Subcutaneous abdominal adipose tissue (tissue), 5 donors: ENCODE data around the gene TPH2.

Experiments used
- H3K27ac ChIP-seq: one replicate; pipeline ENCODE4 v1.7.0; 2013; ENCODE audit warnings: low read depth, mild to moderate bottlenecking, inconsistent platforms, low read length, moderate library complexity
- H3K27me3 ChIP-seq, 5 donors: one replicate each; pipeline ENCODE4 v1.7.0; 2013; ENCODE audit warnings: low read length in 5 of 5, inconsistent platforms in 1 of 5; ENCODE audit not compliant: control insufficient read depth in 5 of 5, insufficient read depth in 4 of 5
- H3K36me3 ChIP-seq, 5 donors: one replicate each; pipeline ENCODE4 v1.7.0; 2013; ENCODE audit warnings: low read length in 5 of 5; ENCODE audit not compliant: control insufficient read depth in 5 of 5, insufficient read depth in 5 of 5
- H3K4me1 ChIP-seq, 5 donors: one replicate each; pipeline ENCODE4 v1.7.0; 2013; ENCODE audit warnings: low read length in 5 of 5, mild to moderate bottlenecking in 3 of 5, moderate library complexity in 1 of 5; ENCODE audit not compliant: control insufficient read depth in 5 of 5, insufficient read depth in 5 of 5
- H3K4me3 ChIP-seq, 5 donors: one replicate each; pipeline ENCODE4 v1.7.0; 2013; ENCODE audit warnings: low read length in 5 of 5, low read depth in 1 of 5
- H3K9ac ChIP-seq, 5 donors: one replicate each; pipeline ENCODE4 v1.7.0; 2013; ENCODE audit warnings: low read length in 5 of 5, mild to moderate bottlenecking in 4 of 5, moderate library complexity in 3 of 5
- H3K9me3 ChIP-seq, 5 donors: one replicate each; pipeline ENCODE4 v1.7.0; 2013; ENCODE audit warnings: low read length in 5 of 5; ENCODE audit not compliant: control insufficient read depth in 5 of 5
- donor health status: healthy.
- donor health status: healthy.
- donor health status: healthy.
- donor health status: healthy.
- donor health status: healthy.

TPH2 gene

DNA sequence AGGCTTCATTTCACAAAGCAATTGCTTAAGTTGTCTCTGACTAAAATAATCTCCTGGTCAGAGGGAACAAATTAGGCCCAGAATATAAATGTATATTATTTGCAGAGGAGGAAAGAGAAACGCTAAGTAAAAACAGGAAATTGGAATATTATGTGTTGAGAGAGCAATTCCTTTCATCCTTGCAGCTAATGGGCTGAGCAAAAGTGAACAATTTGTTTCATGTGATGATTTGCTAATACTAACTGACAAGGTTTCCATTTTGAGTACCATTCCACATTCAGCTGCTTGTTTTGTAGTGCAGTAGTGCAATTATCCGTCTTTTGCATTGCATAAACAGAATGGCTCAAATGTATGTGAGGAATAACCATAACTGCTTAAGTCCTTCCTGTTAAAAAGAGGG, 103.2 kb downstream of the TPH2 start:
- no peaks in the 10 kb centered on the region for H3K9me3 ChIP-seq
- H3K9ac ChIP-seq, result no peak overlapping the region
- H3K27me3 ChIP-seq, result no peaks in the 10 kb centered on the region
- H3K4me1 ChIP-seq, result no peaks in the 10 kb centered on the region
- no peaks in the 10 kb centered on the region for H3K36me3 ChIP-seq
- no peak overlapping the region for H3K4me3 ChIP-seq
- no peak overlapping the region for H3K27ac ChIP-seq

- Histone ChIP-seq H3K4me1 (no peaks in the 10 kb centered on the region), H3K9me3 (no peaks in the 10 kb centered on the region), H3K27me3 (no peaks in the 10 kb centered on the region), H3K4me3 (no peak overlapping the region), H3K27ac (no peak overlapping the region), H3K9ac (no peak overlapping the region), H3K36me3 (no peaks in the 10 kb centered on the region)
Observed at GRCh38 chr12:72053604-72054003, 115.0 kb downstream of the TPH2 start.

GRCh38 chr12:72054511-72054910, 115.9 kb downstream of the TPH2 start:
- Histone ChIP-seq H3K27me3 (no peaks in the 10 kb centered on the region), H3K9ac (no peak overlapping the region), H3K4me1 (no peaks in the 10 kb centered on the region), H3K36me3 (no peaks in the 10 kb centered on the region), H3K9me3 (no peaks in the 10 kb centered on the region), H3K27ac (no peak overlapping the region), H3K4me3 (no peak overlapping the region)

GRCh38 chr12:72057330-72057914, 118.8 kb downstream of the TPH2 start:
- H3K9me3 ChIP-seq, result no peaks in the 10 kb centered on the region
- H3K9ac ChIP-seq, result no peak overlapping the region
- no peak overlapping the region for H3K4me3 ChIP-seq
- H3K36me3 ChIP-seq, result no peaks in the 10 kb centered on the region
- H3K27me3 ChIP-seq, result no peaks in the 10 kb centered on the region
- H3K27ac ChIP-seq, result no peak overlapping the region
- H3K4me1 ChIP-seq, result no peaks in the 10 kb centered on the region

- Histone ChIP-seq H3K36me3 (no peaks in the 10 kb centered on the region), H3K27me3 (no peaks in the 10 kb centered on the region), H3K9ac (no peak overlapping the region), H3K4me1 (no peaks in the 10 kb centered on the region), H3K27ac (no peak overlapping the region), H3K4me3 (no peak overlapping the region), H3K9me3 (no peaks in the 10 kb centered on the region)
Observed at GRCh38 chr12:72063073-72063472, 124.4 kb downstream of the TPH2 start.

DNA sequence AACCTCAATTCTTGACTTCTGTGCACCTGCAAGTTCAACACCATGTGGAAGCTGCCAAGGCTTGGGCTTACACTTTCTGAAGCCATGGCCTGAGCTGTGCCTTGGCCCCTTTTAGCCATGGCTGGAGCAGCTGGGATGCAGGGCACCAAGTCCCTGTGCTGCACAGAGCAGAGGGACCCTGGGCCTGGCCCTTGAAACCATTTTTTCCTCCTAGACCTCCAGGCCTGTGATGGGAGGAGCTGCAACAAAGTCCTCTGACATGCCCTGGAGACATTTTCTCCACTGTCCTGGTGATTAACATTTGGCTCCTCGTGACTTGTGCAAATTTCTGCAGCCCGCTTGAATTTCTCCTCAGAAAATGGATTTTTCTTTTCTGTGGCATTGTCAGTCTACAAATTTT, 132.4 kb downstream of the TPH2 start:
- Histone ChIP-seq H3K27ac (no peak overlapping the region), H3K4me1 (no peaks in the 10 kb centered on the region), H3K4me3 (no peak overlapping the region), H3K9me3 (peaks cover 0 to 3% (median 0%) of the 10 kb centered on the region in 5 donors), H3K36me3 (no peaks in the 10 kb centered on the region), H3K9ac (no peak overlapping the region), H3K27me3 (no peaks in the 10 kb centered on the region)

DNA sequence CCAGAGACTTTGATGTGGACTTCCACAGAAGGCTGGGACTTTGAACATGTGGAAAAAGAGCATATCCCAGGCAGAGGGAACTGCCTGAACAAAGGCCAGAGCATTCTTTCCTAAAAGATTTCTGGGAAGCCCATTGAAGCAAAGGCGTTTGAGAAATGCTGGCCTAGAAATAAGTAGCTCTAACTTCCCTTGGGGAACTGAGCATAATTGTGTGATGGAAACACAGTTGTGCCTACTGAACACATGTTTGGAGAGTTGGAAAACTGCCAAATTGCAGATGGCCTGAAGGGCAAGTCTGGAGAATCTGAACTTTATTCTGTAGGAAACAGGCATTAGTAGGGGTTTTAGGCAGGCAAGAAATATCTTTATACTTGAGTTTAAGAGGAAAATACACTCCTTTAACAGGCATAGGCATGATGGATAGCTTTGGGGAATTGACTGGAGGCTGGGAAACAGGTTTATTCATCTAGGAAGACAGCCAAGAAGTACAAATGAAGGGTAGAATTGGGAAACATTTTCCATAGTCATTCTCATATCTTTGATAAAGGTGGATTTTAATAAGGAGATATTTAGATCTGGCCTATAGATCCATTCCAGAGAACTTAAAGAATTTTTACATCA, 134.1 kb downstream of the TPH2 start:
- H3K27me3 ChIP-seq, result no peaks in the 10 kb centered on the region
- no peak overlapping the region for H3K27ac ChIP-seq
- no peaks in the 10 kb centered on the region for H3K4me1 ChIP-seq
- H3K36me3 ChIP-seq, result no peaks in the 10 kb centered on the region
- no peak overlapping the region for H3K4me3 ChIP-seq
- H3K9me3 ChIP-seq, result peaks cover 0 to 3% (median 0%) of the 10 kb centered on the region in 5 donors
- H3K9ac ChIP-seq, result no peak overlapping the region

DNA sequence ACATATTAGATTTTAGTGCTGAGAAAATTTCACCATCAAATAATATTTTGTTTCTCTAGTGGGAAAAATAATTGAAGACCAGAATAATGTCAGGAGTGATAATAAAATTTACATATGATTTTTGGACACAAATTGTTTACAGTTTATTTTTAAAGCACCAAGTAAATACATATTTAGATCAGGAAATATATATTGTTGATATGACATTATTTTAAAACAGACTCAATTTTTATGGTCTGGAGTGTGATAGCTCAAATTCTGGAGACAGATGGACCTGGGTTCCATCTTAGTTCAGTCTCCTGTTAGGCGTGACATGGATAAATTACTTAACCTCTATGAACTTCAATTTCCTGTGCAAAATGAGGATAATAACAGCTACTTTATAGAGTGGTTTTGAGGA, 135.4 kb downstream of the TPH2 start:
- Histone ChIP-seq H3K9me3 (peaks cover 0 to 3% (median 0%) of the 10 kb centered on the region in 5 donors), H3K27ac (no peak overlapping the region), H3K4me1 (no peaks in the 10 kb centered on the region), H3K36me3 (no peaks in the 10 kb centered on the region), H3K27me3 (no peaks in the 10 kb centered on the region), H3K4me3 (no peak overlapping the region), H3K9ac (no peak overlapping the region)

- Histone ChIP-seq H3K27ac (no peak overlapping the region), H3K36me3 (no peaks in the 10 kb centered on the region), H3K4me3 (no peak overlapping the region), H3K4me1 (no peaks in the 10 kb centered on the region), H3K9me3 (peaks cover 0 to 3% (median 0%) of the 10 kb centered on the region in 5 donors), H3K9ac (no peak overlapping the region), H3K27me3 (no peaks in the 10 kb centered on the region)
Observed at GRCh38 chr12:72074956-72075355, 136.3 kb downstream of the TPH2 start.

GRCh38 chr12:72075401-72075800, 136.8 kb downstream of the TPH2 start:
- Histone ChIP-seq H3K27ac (no peak overlapping the region), H3K9ac (no peak overlapping the region), H3K4me3 (no peak overlapping the region), H3K36me3 (no peaks in the 10 kb centered on the region), H3K27me3 (no peaks in the 10 kb centered on the region), H3K9me3 (peaks cover 0 to 3% (median 0%) of the 10 kb centered on the region in 5 donors), H3K4me1 (no peaks in the 10 kb centered on the region)
